Measurements from ENCODE around the gene KCNT2. TPM values are rescaled to one million over a fixed set of nuclear protein-coding genes. Genes with fewer than 3 reads are reported as not detected.

Gene KCNT2
- total and polyA plus RNA-seq, 2 experiments from 2014 or later: 0.14 to 0.32 TPM

DNA sequence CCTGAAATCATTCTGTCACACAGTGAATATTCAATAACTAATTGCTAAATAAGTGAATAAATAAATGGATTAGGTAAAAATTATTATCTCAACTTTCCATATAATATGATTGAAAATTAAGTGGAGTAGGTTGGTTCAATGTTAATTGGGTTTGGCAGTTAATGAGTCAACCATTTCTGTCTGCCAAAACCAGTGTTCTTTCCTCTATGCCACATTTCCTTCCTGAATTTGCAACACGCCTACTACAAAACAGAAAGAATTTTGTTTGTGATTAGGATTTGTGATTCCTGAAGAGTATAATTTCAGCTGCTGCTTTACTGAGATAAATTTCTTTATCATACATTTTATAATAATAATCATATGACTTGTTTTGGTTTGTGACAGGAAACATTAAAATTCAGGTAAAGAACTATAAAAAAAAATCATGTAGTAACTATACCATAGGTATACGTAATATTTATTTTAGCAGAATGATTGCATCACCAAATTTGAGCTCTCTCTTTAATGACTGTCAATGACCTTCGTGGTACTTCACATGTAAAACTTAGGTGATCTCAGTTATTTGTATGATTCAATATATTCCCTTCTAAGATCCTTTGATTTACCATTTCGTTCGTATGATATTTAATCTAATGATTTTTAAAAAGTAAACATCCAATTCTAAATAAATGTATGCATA lies 241.3 kb downstream of the KCNT2 start:
- Histone ChIP-seq H2AFZ (no peak overlapping the region), H3K27me3 (replicated peaks; ENCODE audit: insufficient read depth) (no peaks in the 10 kb centered on the region), H3K4me3 (no peak overlapping the region), H3F3A (ENCODE audit: insufficient read depth) (no peaks in the 10 kb centered on the region), H3K9ac (no peak overlapping the region), H3K79me2 (ENCODE audit: insufficient read depth) (no peaks in the 10 kb centered on the region), H3K27ac (no peak overlapping the region), H3K9me3 (ENCODE audit: low read depth) (no peaks in the 10 kb centered on the region), H3K9me2 (ENCODE audit: insufficient read depth) (no peaks in the 10 kb centered on the region), H3K36me3 (ENCODE audit: low read depth) (no peaks in the 10 kb centered on the region), H4K20me1 (ENCODE audit: insufficient read depth) (no peaks in the 10 kb centered on the region), H3K4me1 (ENCODE audit: insufficient read depth) (no peaks in the 10 kb centered on the region), H3K4me2 (ENCODE audit: unreplicated experiment) (no peak overlapping the region)
- in situ Hi-C loops (cut with MboI): no loop called here
- no peak for DNase-seq
- no peak for TF ChIP-seq EZH2 (IDR thresholded peaks at IDR 0.05; ENCODE audit: insufficient read depth, poor library complexity, severe bottlenecking)
- TF ChIP-seq EZH2phosphoT487 (IDR thresholded peaks at IDR 0.05; ENCODE audit: insufficient read depth, low read depth): no peak
- WGBS, 2 experiments (ENCODE audit: low coverage in 1 of 2, low lambda C conversion rate in 2 of 2, missing lambda C conversion rate in 2 of 2): 91 to 96% methylated on average over 5 of the region's 5 CpGs

- no peaks in the 10 kb centered on the region for H3K27me3 ChIP-seq (replicated peaks; ENCODE audit: insufficient read depth)
- H3K4me1 ChIP-seq (ENCODE audit: insufficient read depth): no peaks in the 10 kb centered on the region
- peak; percentile 56 for DNase-seq
- H3F3A ChIP-seq (ENCODE audit: insufficient read depth): no peaks in the 10 kb centered on the region
- in situ Hi-C loops (cut with MboI): no loop called here
- no peak overlapping the region for H3K9ac ChIP-seq
- no peak overlapping the region for H3K27ac ChIP-seq
- no peaks in the 10 kb centered on the region for H3K79me2 ChIP-seq (ENCODE audit: insufficient read depth)
- no peak overlapping the region for H2AFZ ChIP-seq
- no peak overlapping the region for H3K4me3 ChIP-seq
- H3K9me3 ChIP-seq (ENCODE audit: low read depth): no peaks in the 10 kb centered on the region
- no peaks in the 10 kb centered on the region for H3K36me3 ChIP-seq (ENCODE audit: low read depth)
- no peak for TF ChIP-seq EZH2phosphoT487 (IDR thresholded peaks at IDR 0.05; ENCODE audit: insufficient read depth, low read depth)
- no peak for TF ChIP-seq EZH2 (IDR thresholded peaks at IDR 0.05; ENCODE audit: insufficient read depth, poor library complexity, severe bottlenecking)
- H3K9me2 ChIP-seq (ENCODE audit: insufficient read depth): no peaks in the 10 kb centered on the region
- 90 to 91% methylated on average over 5 of the region's 5 CpGs for WGBS, 2 experiments (ENCODE audit: low coverage in 1 of 2, low lambda C conversion rate in 2 of 2, missing lambda C conversion rate in 2 of 2)
- no peaks in the 10 kb centered on the region for H4K20me1 ChIP-seq (ENCODE audit: insufficient read depth)
- no peak overlapping the region for H3K4me2 ChIP-seq (ENCODE audit: unreplicated experiment)
These were observed 247.0 kb downstream of the KCNT2 start for GRCh38 chr1:196361112-196361714.

DNA sequence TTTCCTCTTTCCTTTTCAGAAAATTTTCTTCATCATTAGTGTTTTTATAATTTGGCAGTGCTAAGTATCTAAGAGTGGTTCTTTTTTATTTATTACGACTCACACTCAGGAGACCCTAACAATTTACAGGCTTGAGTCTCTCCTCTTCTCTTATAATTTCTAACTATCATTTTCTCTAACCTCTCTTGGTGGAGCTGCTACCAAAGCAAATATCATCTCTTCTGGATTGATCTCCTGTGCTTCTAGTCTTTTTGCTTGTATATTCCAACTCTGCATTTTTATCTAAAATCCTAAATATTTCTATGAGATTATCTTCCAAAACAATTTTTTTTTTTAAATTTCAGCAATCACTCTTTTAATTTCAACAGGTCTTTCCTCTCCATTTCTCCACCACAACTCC lies 250.3 kb downstream of the KCNT2 start:
- Histone ChIP-seq H3K79me2 (ENCODE audit: insufficient read depth) (no peaks in the 10 kb centered on the region), H4K20me1 (ENCODE audit: insufficient read depth) (no peaks in the 10 kb centered on the region), H3K27ac (no peak overlapping the region), H3K27me3 (replicated peaks; ENCODE audit: insufficient read depth) (no peaks in the 10 kb centered on the region), H3K36me3 (ENCODE audit: low read depth) (no peaks in the 10 kb centered on the region), H3K4me3 (no peak overlapping the region), H3K4me1 (ENCODE audit: insufficient read depth) (no peaks in the 10 kb centered on the region), H3K4me2 (ENCODE audit: unreplicated experiment) (no peak overlapping the region), H3K9ac (no peak overlapping the region), H3K9me3 (ENCODE audit: low read depth) (no peaks in the 10 kb centered on the region), H3K9me2 (ENCODE audit: insufficient read depth) (no peaks in the 10 kb centered on the region), H2AFZ (no peak overlapping the region), H3F3A (ENCODE audit: insufficient read depth) (no peaks in the 10 kb centered on the region)
- in situ Hi-C loops (cut with MboI): no loop called here
- WGBS, 2 experiments (ENCODE audit: low coverage in 1 of 2, low lambda C conversion rate in 2 of 2, missing lambda C conversion rate in 2 of 2): 86 to 93% methylated on average over 1 of the region's 1 CpG
- TF ChIP-seq EZH2phosphoT487 (IDR thresholded peaks at IDR 0.05; ENCODE audit: insufficient read depth, low read depth) (no peak), EZH2 (IDR thresholded peaks at IDR 0.05; ENCODE audit: insufficient read depth, poor library complexity, severe bottlenecking) (no peak)
- DNase-seq: no peak

- in situ Hi-C loops (cut with MboI): no loop called here
- no peaks in the 10 kb centered on the region for H3K4me1 ChIP-seq (ENCODE audit: insufficient read depth)
- no peak overlapping the region for H3K9ac ChIP-seq
- WGBS, 2 experiments (ENCODE audit: low coverage in 1 of 2, low lambda C conversion rate in 2 of 2, missing lambda C conversion rate in 2 of 2): 35 to 37% methylated on average over 3 of the region's 3 CpGs
- H3K9me3 ChIP-seq (ENCODE audit: low read depth): no peaks in the 10 kb centered on the region
- no peaks in the 10 kb centered on the region for H3K36me3 ChIP-seq (ENCODE audit: low read depth)
- DNase-seq: peak; percentile 52
- no peak overlapping the region for H2AFZ ChIP-seq
- H3K27ac ChIP-seq: no peak overlapping the region
- H3K9me2 ChIP-seq (ENCODE audit: insufficient read depth): no peaks in the 10 kb centered on the region
- H3K27me3 ChIP-seq (replicated peaks; ENCODE audit: insufficient read depth): no peaks in the 10 kb centered on the region
- no peaks in the 10 kb centered on the region for H3K79me2 ChIP-seq (ENCODE audit: insufficient read depth)
- no peak overlapping the region for H3K4me2 ChIP-seq (ENCODE audit: unreplicated experiment)
- H3K4me3 ChIP-seq: no peak overlapping the region
- H3F3A ChIP-seq (ENCODE audit: insufficient read depth): no peaks in the 10 kb centered on the region
- TF ChIP-seq EZH2phosphoT487 (IDR thresholded peaks at IDR 0.05; ENCODE audit: insufficient read depth, low read depth): no peak
- TF ChIP-seq EZH2 (IDR thresholded peaks at IDR 0.05; ENCODE audit: insufficient read depth, poor library complexity, severe bottlenecking): no peak
- no peaks in the 10 kb centered on the region for H4K20me1 ChIP-seq (ENCODE audit: insufficient read depth)
These were observed 252.9 kb downstream of the KCNT2 start for GRCh38 chr1:196355206-196355786.
